GM12878 (cell line): ENCODE data around the gene RALGPS1. TPM values are rescaled to one million over a fixed set of nuclear protein-coding genes. Genes with fewer than 3 reads are reported as not detected.

Source experiments
- ATAC-seq: fragments of 200-7000 bp; cut with Tn5 transposase; 3 replicates; pipeline ENCODE4 v1.9.1; 2020; ENCODE audit warnings: mild to moderate bottlenecking, moderate library complexity
- BruUV-seq: library from RNA; stranded (reverse); fragments of 400-500 nt; replicated peaks from 2 replicates; lab custom pipeline; 2021; lab: Mats Ljungman, UMichigan
- CTCF ChIA-PET: fragments of 300-600 bp; sonication (Branson Sonifier 250); formaldehyde crosslinking; extraction: SDS; loops from one replicate; lab custom pipeline; 2021; ENCODE audit warnings: inconsistent platforms; lab: Yijun Ruan, JAX
- POLR2A ChIA-PET: fragments of 350-600 bp; formaldehyde crosslinking; extraction: SDS; loops from one replicate; lab custom pipeline; 2021; ENCODE audit warnings: inconsistent platforms; lab: Charles Lee
- RAD21 ChIA-PET: fragments of 300-600 bp; sonication (Branson Sonifier 250); formaldehyde crosslinking; loops from one replicate; lab custom pipeline; 2023; ENCODE audit warnings: antibody characterized with exemption; ENCODE audit not compliant: unreplicated experiment; lab: Charles Lee
- SMC1A ChIA-PET: fragments of 300-600 bp; sonication (Branson Sonifier 250); formaldehyde crosslinking; loops from one replicate; lab custom pipeline; 2023; ENCODE audit not compliant: unreplicated experiment, uncharacterized antibody; lab: Charles Lee
- DNase-seq: peaks from one replicate; pipeline ENCODE4 v3.0.0-alpha.2; 2011; ENCODE audit warnings: low read depth, low spot score
- FAIRE-seq: peaks from 3 replicates; lab custom pipeline; 2011; peaks lifted over from hg19 to GRCh38; lab: Jason Lieb, UNC
- H2AFZ ChIP-seq: 2 replicates; pipeline ENCODE4 v1.6.0; 2011; ENCODE audit warnings: low read depth, low read length, control low read depth; ENCODE audit not compliant: control insufficient read depth
- H3K27ac ChIP-seq: 2 replicates; pipeline ENCODE4 v1.5.1; 2011; ENCODE audit warnings: control low read depth; ENCODE audit not compliant: control insufficient read depth, insufficient read depth
- H3K27me3 ChIP-seq, 2 experiments: replicated peaks in 1 of 2; 2 replicates each; pipeline versions ENCODE4 v1.6.0 to v1.6.1; 2011; ENCODE audit warnings: low read length in 1 of 2; ENCODE audit not compliant: control insufficient read depth in 2 of 2, insufficient read depth in 2 of 2
- H3K36me3 ChIP-seq, 2 experiments: 2 replicates each; pipeline ENCODE4 v1.5.1; 2011; ENCODE audit warnings: low read length in 1 of 2; ENCODE audit not compliant: control insufficient read depth in 2 of 2, insufficient read depth in 2 of 2
- H3K4me1 ChIP-seq: 2 replicates; pipeline ENCODE4 v1.6.1; 2011; ENCODE audit warnings: mild to moderate bottlenecking, low read length, moderate library complexity, mixed read lengths; ENCODE audit not compliant: control insufficient read depth, insufficient read depth
- H3K4me2 ChIP-seq: 2 replicates; pipeline ENCODE4 v1.6.0; 2011; ENCODE audit warnings: control low read depth; ENCODE audit not compliant: control insufficient read depth, insufficient read depth
- H3K4me3 ChIP-seq: fragments of 200-600 bp; sonication (generic); 2 replicates; pipeline ENCODE4 v1.5.1; 2016
- H3K79me2 ChIP-seq: 2 replicates; pipeline ENCODE4 v1.6.0; 2011; ENCODE audit warnings: low read length; ENCODE audit not compliant: control insufficient read depth, insufficient read depth
- H3K9ac ChIP-seq: 2 replicates; pipeline ENCODE4 v1.8.0; 2011; ENCODE audit warnings: low read length, control low read depth, mixed read lengths; ENCODE audit not compliant: control insufficient read depth, insufficient read depth
- H3K9me3 ChIP-seq: replicated peaks from 3 replicates; pipeline ENCODE4 v1.5.1; 2011; ENCODE audit warnings: mild to moderate bottlenecking, low read length; ENCODE audit not compliant: control insufficient read depth, insufficient read depth
- H4K20me1 ChIP-seq: 2 replicates; pipeline ENCODE4 v1.6.0; 2011; ENCODE audit not compliant: control insufficient read depth, insufficient read depth
- ATF2 ChIP-seq: IDR thresholded peaks from 2 replicates; pipeline ENCODE4 v1.6.1; 2012; ENCODE audit warnings: low read length, inconsistent platforms
- BHLHE40 ChIP-seq, 2 experiments: fragments of 450-650 bp in 1 of 2; IDR thresholded peaks; 2 replicates each; pipeline ENCODE4 v1.6.1; 2011 to 2017; ENCODE audit warnings: low read depth in 2 of 2, borderline replicate concordance in 1 of 2, improper control_type of control experiment in 1 of 2, low read length in 1 of 2, mild to moderate bottlenecking in 1 of 2
- FOS ChIP-seq: IDR thresholded peaks from 3 replicates; pipeline ENCODE4 v1.6.1; 2011; ENCODE audit warnings: borderline replicate concordance; ENCODE audit not compliant: insufficient read length; ENCODE audit errors: extremely low read depth
- GABPA ChIP-seq: IDR thresholded peaks from 2 replicates; pipeline ENCODE4 v1.6.1; 2014; ENCODE audit warnings: antibody characterized with exemption, low read depth, mild to moderate bottlenecking, inconsistent platforms
- HCFC1 ChIP-seq: fragments of 150-350 bp; IDR thresholded peaks from 2 replicates; pipeline ENCODE4 v1.6.1; 2014; ENCODE audit warnings: low read length
- HDAC2 ChIP-seq: fragments of 200-600 bp; sonication (generic); IDR thresholded peaks from 2 replicates; pipeline ENCODE4 v1.6.1; 2017
- HDGF ChIP-seq: fragments of 450-650 bp; IDR thresholded peaks from 2 replicates; pipeline ENCODE4 v1.6.1; 2016; ENCODE audit warnings: antibody characterized with exemption
- JUNB ChIP-seq: IDR thresholded peaks from 2 replicates; pipeline ENCODE4 v1.6.1; 2016; ENCODE audit warnings: antibody characterized with exemption, mild to moderate bottlenecking
- NFIC ChIP-seq: IDR thresholded peaks from 2 replicates; pipeline ENCODE4 v1.6.1; 2012; ENCODE audit warnings: low read depth, mild to moderate bottlenecking, inconsistent platforms, low read length, moderate library complexity
- PML ChIP-seq: IDR thresholded peaks from 2 replicates; pipeline ENCODE4 v1.6.1; 2012; ENCODE audit warnings: low read length, inconsistent platforms
- POU2F2 ChIP-seq: IDR thresholded peaks from 3 replicates; pipeline ENCODE4 v1.6.1; 2011; ENCODE audit warnings: low read depth, mild to moderate bottlenecking, low read length, borderline replicate concordance
- RAD21 ChIP-seq: IDR thresholded peaks from 2 replicates; pipeline ENCODE4 v1.6.1; 2011; ENCODE audit warnings: mild to moderate bottlenecking, low read depth, low read length, moderate library complexity; ENCODE audit not compliant: insufficient read depth
- SMARCA5 ChIP-seq: fragments of 450-650 bp; IDR thresholded peaks from 2 replicates; pipeline ENCODE4 v1.6.1; 2017; ENCODE audit warnings: mild to moderate bottlenecking
- SPI1 ChIP-seq: IDR thresholded peaks from 2 replicates; pipeline ENCODE4 v1.6.1; 2011; ENCODE audit warnings: low read depth, mild to moderate bottlenecking, low read length, moderate library complexity, borderline replicate concordance; ENCODE audit not compliant: insufficient read depth
- SREBF1 ChIP-seq: IDR thresholded peaks from 2 replicates; pipeline ENCODE4 v1.6.1; 2012; ENCODE audit warnings: mild to moderate bottlenecking, low read length
- SREBF2 ChIP-seq: IDR thresholded peaks from 2 replicates; pipeline ENCODE4 v1.6.1; 2012; ENCODE audit warnings: mild to moderate bottlenecking, low read length
- SRF ChIP-seq, 2 experiments: IDR thresholded peaks; 2 replicates each; pipeline ENCODE4 v1.6.1; 2011; ENCODE audit warnings: low read depth in 2 of 2, low read length in 2 of 2, mild to moderate bottlenecking in 1 of 2, moderate library complexity in 1 of 2
- TARDBP ChIP-seq: IDR thresholded peaks from 2 replicates; pipeline ENCODE4 v1.6.1; 2016; ENCODE audit warnings: borderline replicate concordance
- TCF3 ChIP-seq: IDR thresholded peaks from 2 replicates; pipeline ENCODE4 v1.6.1; 2012; ENCODE audit warnings: low read depth, mild to moderate bottlenecking, low read length, borderline replicate concordance; ENCODE audit not compliant: insufficient read depth
- ZBED1 ChIP-seq: IDR thresholded peaks from 2 replicates; pipeline ENCODE4 v1.6.1; 2016; ENCODE audit warnings: borderline replicate concordance
- WGBS: methylation state at CpG from one replicate; pipeline ENCODE4 v1.1.6; 2016; ENCODE audit warnings: low lambda C conversion rate; ENCODE audit not compliant: insufficient replicate concordance, insufficient coverage; ENCODE audit errors: missing lambda C conversion rate; 5-methylcytosine and 5-hydroxymethylcytosine counted together
- in situ Hi-C: fragments of 300-500 bp; cut with MboI; formaldehyde crosslinking; loops from 9 replicates; pipeline ENCODE4 v1.14.3; 2018; ENCODE audit warnings: mixed read lengths
- intact Hi-C: fragments of 100-400 bp; cut with micrococcal nuclease; formaldehyde crosslinking; loops from one replicate; pipeline ENCODE4 v1.14.2; 2022; ENCODE audit not compliant: unreplicated experiment
- polyA plus RNA-seq, 11 experiments: library from polyadenylated mRNA; depleted of rRNA in 4 of 11; unstranded in 6 of 11; stranded (reverse) in 5 of 11; fragments of >200 nt; fragmentation: Nextera tagmentation in 4 of 11; fragmentation: Illumina TruSeq in 1 of 11; extraction: Ambion mirVana in 4 of 11; extraction: Trizol in 1 of 11; gene quantifications; 1 replicate in 1 of 11; 2 replicates in 10 of 11; pipeline versions ENCODE4 v1.2.1 to v1.2.3, GENCODE V29; 2011 to 2016; ENCODE audit warnings: inconsistent platforms in 2 of 11, missing spikeins in 2 of 11, low read depth in 1 of 11
- total RNA-seq, 4 experiments: library from RNA; depleted of rRNA in 3 of 4; stranded (reverse); fragments of >200 nt in 3 of 4; fragmentation: Illumina TruSeq in 1 of 4; extraction: Trizol in 1 of 4; gene quantifications; 2 replicates each; pipeline versions ENCODE4 v1.2.1 to v1.2.3, GENCODE V29; 2013 to 2021

The RALGPS1 gene
- total and polyA plus RNA-seq, 10 of the 15 experiments (the other 5 are each of a cell fraction or from before 2014, with no cell fraction given), result 0.13 to 5.6 (median 2.7) TPM

- Histone ChIP-seq H3K4me3 (no peak overlapping the region), H3K4me2 (no peak overlapping the region), H3K27ac (no peak overlapping the region), H2AFZ (no peak overlapping the region), H3K27me3 (no peaks in the 10 kb centered on the region), H3K79me2 (no peaks in the 10 kb centered on the region), H3K4me1 (no peaks in the 10 kb centered on the region), H4K20me1 (no peaks in the 10 kb centered on the region), H3K36me3 (no peaks in the 10 kb centered on the region; a peak in 1 of 4 replicates), H3K9ac (no peak overlapping the region), H3K9me3 (no peaks in the 10 kb centered on the region)
- ChIA-PET POLR2A (interaction anchor here (1.2 kb wide), 1 partner anchor 43 kb away, joined by 3 read pairs; no protein-coding TSS in a partner anchor), CTCF (no interaction called here), SMC1A (interaction anchor here (1.1 to 1.5 kb wide), 2 partner anchors 13 to 53 kb away, joined by 3 to 4 read pairs; no protein-coding TSS in a partner anchor), RAD21 (interaction anchor here (1.2 kb wide), 1 partner anchor 62 kb away, joined by 3 read pairs; no protein-coding TSS in a partner anchor)
- TF ChIP-seq SREBF2 (no peak), HDGF (no peak), POU2F2 (no peak), TCF3 (no peak), SMARCA5 (no peak), TARDBP (no peak), ZBED1 (no peak), HDAC2 (no peak), SPI1 (no peak), HCFC1 (no peak), FOS (no peak), JUNB (no peak), PML (no peak), RAD21 (no peak), NFIC (no peak), ATF2 (no peak), SREBF1 (no peak), BHLHE40 (IDR thresholded peaks at IDR 0.05; ENCODE audit: borderline replicate concordance in 1 of 2, low read depth in 2 of 2, low read length in 1 of 2) (no peak), GABPA (no peak), SRF (IDR thresholded peaks at IDR 0.05; ENCODE audit: low read depth in 2 of 2, low read length in 2 of 2) (no peak)
- intact Hi-C loops (no loop called here), in situ Hi-C loops (no loop called here)
- FAIRE-seq (no peak), ATAC-seq (no peak), DNase-seq (no peak)
- no TSS peak for BruUV-seq
- 83% methylated on average over 31 of the region's 38 CpGs for WGBS
Measured at GRCh38 chr9:127107929-127108876, 193.6 kb downstream of the RALGPS1 start.
